ENCODE data around the gene PINLYP.

PINLYP gene

DNA sequence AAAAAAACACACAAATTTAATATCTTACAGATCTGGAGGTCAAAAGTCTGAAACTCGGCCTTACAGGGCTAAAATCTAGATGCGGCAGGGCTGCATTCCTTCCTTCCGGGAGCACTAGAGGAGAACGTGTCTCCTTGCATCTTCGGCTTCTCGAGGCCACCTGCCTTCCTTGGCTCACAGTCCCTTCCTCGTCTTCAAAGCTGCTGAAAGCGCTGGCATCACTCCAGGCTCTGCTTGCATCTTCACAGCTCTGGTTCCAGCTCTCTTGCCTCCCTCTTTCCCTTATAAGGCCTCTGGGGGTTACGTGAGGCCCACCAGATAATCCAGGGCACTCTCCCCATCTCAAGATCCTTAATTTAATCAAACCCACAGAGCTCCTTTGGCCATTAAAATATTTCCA lies 10.8 kb upstream of the PINLYP start:
- Histone ChIP-seq H2AFZ (ENCODE audit: low read length) (no peak overlapping the region), H3F3A (ENCODE audit: insufficient read depth, low read length) (no peaks in the 10 kb centered on the region), H4K20me1 (ENCODE audit: insufficient read depth, low read length) (no peaks in the 10 kb centered on the region), H3K9me3 (ENCODE audit: low read length) (no peaks in the 10 kb centered on the region), H3K79me2 (ENCODE audit: insufficient read depth, low read length) (no peaks in the 10 kb centered on the region), H3K36me3 (ENCODE audit: insufficient read depth, low read length) (peaks cover 14% of the 10 kb centered on the region; the same call in 1 of the 2 replicates), H3K9me2 (ENCODE audit: low read depth, low read length) (no peaks in the 10 kb centered on the region), H3K4me3 (ENCODE audit: low read depth, low read length, poor library complexity, severe bottlenecking) (no peak overlapping the region), H3K9ac (ENCODE audit: low read length) (no peak overlapping the region), H3K4me1 (ENCODE audit: insufficient read depth, low read length, severe bottlenecking) (peaks cover 28% of the 10 kb centered on the region), H3K27me3 (ENCODE audit: insufficient read depth, low read length) (no peaks in the 10 kb centered on the region), H3K4me2 (ENCODE audit: low read length) (no peak overlapping the region), H3K27ac (ENCODE audit: low read depth, low read length, poor library complexity, severe bottlenecking) (no peak overlapping the region)
- TF ChIP-seq EZH2 (IDR thresholded peaks at IDR 0.05; ENCODE audit: borderline replicate concordance, low read length) (no peak), CTCF (IDR thresholded peaks at IDR 0.05; ENCODE audit: low read length) (no peak)

DNA sequence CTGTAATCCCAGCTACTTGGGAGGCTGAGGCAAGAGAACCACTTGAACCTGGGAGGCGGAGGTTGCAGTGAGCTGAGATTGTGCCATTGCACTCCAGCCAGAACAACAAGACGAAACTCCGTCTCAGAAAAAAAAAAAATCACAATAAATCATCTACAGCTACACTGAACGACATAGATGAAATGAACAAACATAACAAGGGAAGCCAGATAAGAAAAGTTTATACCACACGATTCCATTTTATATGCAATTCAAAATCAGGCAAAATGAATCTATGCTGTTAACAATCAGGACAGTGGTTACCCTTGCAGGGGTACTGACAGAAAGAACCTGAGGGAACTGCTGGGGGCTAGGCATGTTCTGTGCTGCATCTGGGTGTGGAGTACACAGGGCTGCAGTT lies 5.9 kb upstream of the PINLYP start:
- Histone ChIP-seq H3K4me3 (ENCODE audit: low read depth, low read length, poor library complexity, severe bottlenecking) (no peak overlapping the region), H3K4me1 (ENCODE audit: insufficient read depth, low read length, severe bottlenecking) (peaks cover 8% of the 10 kb centered on the region), H3K9ac (ENCODE audit: low read length) (no peak overlapping the region), H3K27ac (ENCODE audit: low read depth, low read length, poor library complexity, severe bottlenecking) (no peak overlapping the region), H3F3A (ENCODE audit: insufficient read depth, low read length) (no peaks in the 10 kb centered on the region), H4K20me1 (ENCODE audit: insufficient read depth, low read length) (no peaks in the 10 kb centered on the region), H3K4me2 (ENCODE audit: low read length) (no peak overlapping the region), H3K9me2 (ENCODE audit: low read depth, low read length) (no peaks in the 10 kb centered on the region), H3K9me3 (ENCODE audit: low read length) (no peaks in the 10 kb centered on the region), H3K36me3 (ENCODE audit: insufficient read depth, low read length) (peaks cover 16% of the 10 kb centered on the region; the same call in 1 of the 2 replicates), H3K79me2 (ENCODE audit: insufficient read depth, low read length) (no peaks in the 10 kb centered on the region), H3K27me3 (ENCODE audit: insufficient read depth, low read length) (no peaks in the 10 kb centered on the region), H2AFZ (ENCODE audit: low read length) (no peak overlapping the region)
- TF ChIP-seq EZH2 (IDR thresholded peaks at IDR 0.05; ENCODE audit: borderline replicate concordance, low read length) (no peak), CTCF (IDR thresholded peaks at IDR 0.05; ENCODE audit: low read length) (no peak)

- Histone ChIP-seq H4K20me1 (ENCODE audit: insufficient read depth, low read length) (no peaks in the 10 kb centered on the region), H3K9me3 (ENCODE audit: low read length) (no peaks in the 10 kb centered on the region), H3K9me2 (ENCODE audit: low read depth, low read length) (no peaks in the 10 kb centered on the region), H2AFZ (ENCODE audit: low read length) (no peak overlapping the region), H3K4me3 (ENCODE audit: low read depth, low read length, poor library complexity, severe bottlenecking) (no peak overlapping the region), H3K27me3 (ENCODE audit: insufficient read depth, low read length) (no peaks in the 10 kb centered on the region), H3K4me2 (ENCODE audit: low read length) (no peak overlapping the region), H3K79me2 (ENCODE audit: insufficient read depth, low read length) (0 out of 2 replicates have a peak, but pooled peaks cover 3% of the 10 kb centered on the region), H3F3A (ENCODE audit: insufficient read depth, low read length) (no peaks in the 10 kb centered on the region), H3K27ac (ENCODE audit: low read depth, low read length, poor library complexity, severe bottlenecking) (no peak overlapping the region), H3K9ac (ENCODE audit: low read length) (no peak overlapping the region), H3K4me1 (ENCODE audit: insufficient read depth, low read length, severe bottlenecking) (peaks cover 8% of the 10 kb centered on the region), H3K36me3 (ENCODE audit: insufficient read depth, low read length) (peaks cover 16% of the 10 kb centered on the region; the same call in 1 of the 2 replicates)
- TF ChIP-seq CTCF (IDR thresholded peaks at IDR 0.05; ENCODE audit: low read length) = no peak
- no peak for TF ChIP-seq EZH2 (IDR thresholded peaks at IDR 0.05; ENCODE audit: borderline replicate concordance, low read length)
Measured at GRCh38 chr19:43570174-43570791, 5.3 kb upstream of the PINLYP start.
